IPS-NIHi11 (cell line): ENCODE data around the gene SLC6A19.
"Not testable (repeated sequence)": the region's sequence is repeated elsewhere in the genome, so short reads cannot be mapped to it uniquely, and the experiment has no call there.

ENCODE experiments used
- DNase-seq: peaks from one replicate; pipeline ENCODE4 v3.0.0; 2012; ENCODE audit warnings: mixed read lengths, low spot score

Gene SLC6A19

DNA sequence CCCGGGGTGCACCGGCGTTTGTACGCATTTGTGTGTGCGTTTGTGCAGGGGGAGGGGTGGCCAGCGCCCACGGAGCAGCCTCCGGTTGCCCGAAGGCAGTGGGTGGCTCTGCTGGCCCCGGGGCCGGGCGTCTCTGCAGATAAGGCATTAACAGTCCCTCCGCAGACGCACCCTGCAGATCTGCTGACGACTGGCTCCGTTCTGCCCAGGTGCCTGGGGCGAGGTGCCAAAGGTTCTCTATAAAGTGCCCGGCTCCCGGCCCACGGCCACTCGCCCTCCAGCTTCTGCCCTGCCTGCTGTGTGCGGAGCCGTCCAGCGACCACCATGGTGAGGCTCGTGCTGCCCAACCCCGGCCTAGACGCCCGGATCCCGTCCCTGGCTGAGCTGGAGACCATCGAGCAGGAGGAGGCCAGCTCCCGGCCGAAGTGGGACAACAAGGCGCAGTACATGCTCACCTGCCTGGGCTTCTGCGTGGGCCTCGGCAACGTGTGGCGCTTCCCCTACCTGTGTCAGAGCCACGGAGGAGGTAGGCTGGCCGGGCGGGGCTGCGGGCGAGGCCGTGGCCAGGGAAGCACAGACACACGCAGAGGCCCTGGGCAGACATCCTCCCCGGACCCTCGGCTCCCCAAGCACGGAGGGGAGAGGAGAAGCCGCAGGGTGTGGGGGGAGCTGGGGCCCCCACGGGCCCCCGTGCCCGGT is at the start of gene SLC6A19:
TSS of gene SLC6A19 (plus strand) at position 269 of the 699 bp plus-strand sequence. CDS start at position 325, 56 bp downstream.
- no peak for DNase-seq

- DNase-seq: no peak
Measured at GRCh38 chr5:1152156-1152555, 49.2 kb upstream of the SLC6A19 start.

DNA sequence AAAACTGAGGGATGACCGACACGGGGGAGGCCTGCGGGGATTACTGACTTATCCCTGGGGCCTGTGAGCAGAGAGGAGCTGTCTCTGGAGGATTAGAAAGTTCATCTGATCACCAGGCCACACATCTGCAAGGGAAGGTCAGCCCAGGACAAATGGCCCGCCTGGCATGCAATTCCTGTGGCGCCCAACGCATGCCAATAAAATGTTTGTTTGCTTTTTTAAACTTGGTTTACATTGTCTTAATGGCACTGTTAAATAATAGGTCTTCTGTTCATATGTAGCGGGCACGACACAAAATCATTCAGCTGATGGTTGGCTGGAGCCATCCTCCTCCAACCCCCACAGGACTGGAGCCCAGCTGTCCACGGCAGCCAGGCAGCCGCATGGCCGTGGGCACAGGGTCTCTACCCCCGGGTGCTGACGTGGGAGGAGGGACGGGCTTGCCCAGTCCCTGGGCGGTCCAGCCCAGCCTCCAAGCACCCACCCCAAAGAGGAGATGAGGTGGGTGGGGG is 48.6 kb upstream of the SLC6A19 start:
- DNase-seq: no peak

DNA sequence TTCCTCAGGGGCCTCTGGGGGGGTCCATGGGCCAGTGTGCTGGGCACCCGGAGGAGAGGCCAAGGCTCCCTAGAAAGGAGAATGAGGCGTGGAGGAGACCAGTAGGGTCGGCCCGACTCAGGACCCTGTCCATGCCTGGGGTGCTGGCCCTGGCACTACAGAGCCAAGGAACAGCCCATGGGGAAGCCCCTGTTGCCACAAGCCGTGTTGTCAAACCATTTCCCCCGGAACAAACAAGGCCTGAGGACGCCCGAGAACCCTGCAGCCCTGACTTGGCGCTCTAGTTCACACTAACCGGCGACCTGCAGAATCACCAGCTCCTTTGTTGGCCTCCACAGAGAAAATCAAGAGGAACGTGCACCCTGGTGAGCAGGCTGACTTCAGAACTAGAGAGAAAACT is 48.0 kb upstream of the SLC6A19 start:
- DNase-seq: no peak

DNA sequence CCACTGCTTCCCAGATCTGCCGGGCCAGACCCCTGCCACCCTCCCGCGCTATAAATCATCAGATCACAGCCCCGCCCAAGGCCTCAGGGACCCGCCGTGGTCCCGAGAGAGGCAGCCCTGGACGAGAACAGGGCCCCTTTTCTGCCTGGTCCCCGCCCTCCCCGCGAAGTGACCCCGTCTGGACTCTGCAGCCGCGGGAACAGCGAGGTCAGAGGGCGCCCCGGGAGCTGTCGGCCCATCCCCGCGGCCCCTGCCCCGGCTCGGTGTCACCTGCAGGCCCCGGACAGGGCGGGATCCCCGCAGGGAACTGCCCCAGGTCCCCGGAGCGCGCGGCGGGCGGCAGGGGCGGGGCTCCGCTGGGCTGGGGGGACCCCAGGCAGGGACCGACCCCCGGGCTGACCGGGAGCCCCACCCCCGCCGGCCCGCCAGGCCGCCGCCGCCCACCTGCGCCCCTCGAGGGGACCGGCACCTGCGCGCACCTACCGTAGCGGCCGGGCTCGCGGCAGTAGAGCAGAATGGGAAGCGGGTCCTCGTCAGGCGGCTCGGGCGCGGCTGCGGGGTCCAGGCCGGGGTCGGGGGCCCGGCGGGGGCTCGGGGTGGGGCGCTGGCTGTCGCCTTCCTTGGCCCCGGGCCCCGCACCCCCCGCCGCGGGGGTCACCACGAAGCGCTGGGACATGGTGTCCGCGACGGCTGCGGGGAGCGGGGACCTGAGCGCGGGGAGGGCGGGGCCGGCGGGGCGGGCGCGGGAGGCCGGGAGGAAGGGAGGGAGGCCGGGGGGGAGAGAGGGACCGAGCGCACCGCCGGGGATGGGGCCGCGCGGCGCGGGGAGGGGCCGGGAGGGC is 46.0 kb upstream of the SLC6A19 start:
- DNase-seq: peak; percentile 68

DNA sequence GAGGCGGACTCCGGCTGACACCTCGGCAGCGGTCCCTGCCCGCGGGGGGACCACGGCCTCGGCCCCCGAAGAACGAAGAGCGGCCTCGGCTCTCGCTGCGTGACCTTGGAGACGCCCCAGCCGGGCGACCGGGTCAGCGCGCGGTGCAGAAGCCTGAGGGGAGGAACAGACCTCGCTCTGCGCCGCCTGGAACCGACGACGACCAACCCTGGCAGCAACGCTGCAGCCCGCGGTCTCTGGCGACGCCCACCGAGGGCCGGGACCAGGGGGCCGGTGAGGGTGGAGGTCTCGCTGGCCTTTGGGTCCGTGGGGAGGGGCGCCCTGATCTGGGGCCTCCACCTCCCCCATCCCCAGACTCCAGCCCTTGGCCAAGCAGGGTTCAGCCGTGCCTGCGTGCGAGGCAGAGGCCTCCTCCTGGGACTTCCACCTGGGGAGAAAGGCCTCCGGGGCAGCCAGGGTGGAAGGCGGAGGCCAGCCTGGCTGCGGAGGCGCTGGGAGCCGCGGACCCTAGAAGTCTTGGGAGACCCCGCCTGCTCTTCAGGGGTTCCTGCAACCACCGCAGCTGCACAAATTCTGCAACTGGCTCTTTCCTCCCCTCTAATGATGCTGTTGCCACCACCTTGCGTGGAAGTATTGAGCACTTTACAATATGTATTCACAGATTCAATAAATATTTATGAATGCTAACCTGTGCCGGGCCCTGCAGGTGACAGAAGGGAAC is 45.2 kb upstream of the SLC6A19 start:
- DNase-seq: peak; percentile 67

GRCh38 chr5:1156754-1157460 is 44.5 kb upstream of the SLC6A19 start:
- no peak for DNase-seq

- DNase-seq: not testable (repeated sequence)
Measured at GRCh38 chr5:1157461-1157986, 43.9 kb upstream of the SLC6A19 start.

- no peak for DNase-seq
Measured at GRCh38 chr5:1158647-1159340, 42.6 kb upstream of the SLC6A19 start.

GRCh38 chr5:1159341-1159675 is 42.1 kb upstream of the SLC6A19 start:
- no peak for DNase-seq

- DNase-seq: no peak
Measured at GRCh38 chr5:1159774-1160406, 41.5 kb upstream of the SLC6A19 start.

DNA sequence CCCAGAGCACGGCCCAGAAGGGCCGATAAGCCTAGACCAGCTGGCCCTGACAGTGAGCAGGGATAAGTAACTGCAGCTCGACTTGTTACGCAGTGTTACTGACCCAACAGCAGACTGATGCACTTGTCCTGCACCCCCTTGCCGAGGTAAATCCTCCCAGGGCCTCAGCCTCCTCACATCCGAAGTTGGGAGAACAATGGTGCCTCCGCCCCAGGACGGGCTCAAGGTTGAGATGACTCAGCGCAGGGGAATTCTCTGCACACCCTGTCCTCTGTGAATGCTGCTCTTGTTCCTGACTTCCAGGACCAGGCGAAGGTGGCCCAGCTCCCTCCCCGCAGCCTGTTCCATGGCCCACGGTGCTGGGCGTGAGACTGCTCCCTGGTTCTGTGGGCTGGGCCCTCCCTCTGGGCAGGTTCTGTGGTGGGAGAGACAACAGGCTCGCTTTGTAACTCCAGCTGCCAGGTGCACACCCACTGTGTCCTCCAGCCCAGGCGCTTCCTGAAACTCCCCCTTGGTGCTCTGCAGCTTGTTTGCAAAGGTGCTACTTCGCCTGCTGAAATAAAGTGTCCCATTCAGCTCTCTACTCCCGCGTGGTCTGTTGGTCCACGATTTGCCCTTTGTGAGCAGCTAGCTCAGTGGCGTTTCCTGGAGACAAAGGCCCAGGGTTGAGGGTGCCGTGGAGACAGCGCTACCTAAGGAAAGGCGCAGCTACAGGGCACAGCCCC is 40.1 kb upstream of the SLC6A19 start:
- no peak for DNase-seq

- DNase-seq: no peak
Measured at GRCh38 chr5:1161833-1162229, 39.6 kb upstream of the SLC6A19 start.

DNA sequence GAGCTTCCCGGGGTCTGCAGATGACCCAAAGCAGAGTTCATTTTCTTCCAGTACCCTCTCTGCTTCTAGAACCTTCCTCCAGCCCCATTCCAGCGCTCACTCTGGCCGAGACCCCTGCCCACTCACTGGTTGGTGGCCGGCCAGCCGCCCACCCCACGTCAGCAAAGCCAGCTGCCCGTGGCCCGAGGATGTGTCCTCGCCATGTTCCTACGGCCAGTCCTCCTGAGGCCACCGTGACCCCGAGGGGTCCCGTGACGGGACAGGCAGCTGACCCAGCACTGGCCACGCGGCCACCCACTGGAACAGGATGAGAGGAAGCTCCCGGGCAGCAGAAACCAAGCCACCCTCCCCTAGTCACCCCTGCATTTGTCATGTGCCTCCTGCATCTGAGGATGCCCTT is 39.1 kb upstream of the SLC6A19 start:
- no peak for DNase-seq

- no peak for DNase-seq
Measured at GRCh38 chr5:1162751-1163150, 38.6 kb upstream of the SLC6A19 start.

DNA sequence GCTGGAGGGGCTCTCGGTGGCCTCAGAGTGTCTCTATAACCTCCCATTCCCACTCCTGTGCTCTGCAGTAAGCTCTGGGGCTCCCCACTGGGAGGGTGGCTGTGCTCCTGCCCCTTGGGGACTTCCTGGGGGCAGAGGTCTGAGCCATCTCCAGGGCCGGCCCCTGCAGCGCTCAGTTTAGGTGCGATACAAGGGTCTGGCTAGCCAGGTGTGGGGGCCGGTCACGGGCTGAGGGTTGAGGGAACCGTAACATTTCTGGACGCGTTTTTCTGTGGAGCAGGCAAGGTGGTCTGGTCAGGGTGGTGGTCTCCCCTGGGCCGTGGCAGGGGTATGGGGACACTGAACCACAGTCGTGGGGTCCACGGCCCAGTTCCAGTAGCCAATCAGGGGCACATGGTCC is 38.0 kb upstream of the SLC6A19 start:
- no peak for DNase-seq

- no peak for DNase-seq
Measured at GRCh38 chr5:1163879-1164278, 37.5 kb upstream of the SLC6A19 start.

DNA sequence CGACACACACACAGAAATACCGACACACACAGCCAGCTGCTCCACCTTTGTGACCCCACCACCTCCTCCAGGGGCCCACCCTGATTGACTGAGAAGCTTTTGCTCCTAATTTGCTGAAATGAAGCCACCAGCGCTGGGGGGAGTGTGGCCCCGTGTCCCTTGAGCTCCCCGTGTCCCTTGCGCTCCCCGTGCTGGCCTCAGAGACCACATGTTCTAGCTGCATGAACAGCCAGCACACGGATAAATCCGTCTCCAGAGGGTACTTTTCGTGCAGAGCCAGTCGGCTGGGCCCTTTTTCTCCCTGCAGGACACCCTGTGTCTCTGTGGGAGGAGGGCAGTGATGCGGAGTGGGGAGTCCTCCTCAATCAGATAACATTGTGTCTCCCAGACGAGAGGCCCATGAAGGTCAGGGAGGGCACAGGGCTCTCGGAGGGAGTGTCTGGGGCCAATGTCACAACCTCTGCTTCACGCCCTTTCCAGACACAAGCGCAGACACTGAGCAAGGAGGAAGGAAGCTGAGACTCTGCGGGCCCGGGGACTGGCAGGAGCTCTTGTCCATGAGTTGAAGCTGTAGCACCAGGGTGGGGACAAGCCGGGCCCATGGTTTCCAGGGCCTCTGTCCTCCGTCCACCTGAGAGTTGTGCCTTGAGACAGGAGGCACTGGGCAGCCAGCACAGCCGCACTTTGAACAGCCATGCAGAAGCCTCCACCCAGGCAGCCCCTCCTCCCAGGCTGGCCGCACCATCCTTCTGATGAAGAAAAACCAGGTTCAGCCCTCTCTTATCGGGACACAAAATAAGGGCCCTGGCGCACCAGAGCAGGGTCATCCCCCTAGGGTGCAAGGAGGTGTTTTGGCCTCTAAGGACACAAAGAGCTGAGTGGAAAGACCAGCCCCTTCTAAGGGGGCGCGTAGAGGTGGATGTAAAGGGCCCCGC is 36.4 kb upstream of the SLC6A19 start:
- no peak for DNase-seq

GRCh38 chr5:1165864-1166263 is 35.5 kb upstream of the SLC6A19 start:
- DNase-seq: no peak
